Right renal pelvis (tissue), 4 donors: ENCODE data around the gene MRPS18C. TPM values are rescaled to one million over a fixed set of nuclear protein-coding genes. Genes with fewer than 3 reads are reported as not detected.

Experiments
- DNase-seq, 4 donors: peaks; one replicate each; pipeline ENCODE4 v3.0.0-alpha.2; 2013; ENCODE audit warnings: low read depth in 4 of 4, low spot score in 3 of 4, missing footprints in 1 of 4
- polyA plus RNA-seq, 4 donors: library from polyadenylated mRNA; unstranded; fragments of 120-200 nt; gene quantifications; one replicate each; pipeline ENCODE4 v1.2.1, GENCODE V29; 2013; ENCODE audit not compliant: insufficient read length in 4 of 4

The MRPS18C gene
- 10 to 100 TPM; 63.1 to 79.9 (median 74.9) TPM for polyA plus RNA-seq

GRCh38 chr4:83455281-83456183 is at the start of gene MRPS18C, which contains the start of gene HELQ:
TSS of gene MRPS18C (plus strand) at chr4:83456058. CDS start at chr4:83456078, 20 bp downstream.
TSS of gene HELQ (minus strand) at chr4:83455823. CDS start at chr4:83455693, 130 bp downstream.
- DNase-seq, result peak; percentile 95 to 99 (median 98)

- peak; percentile 35 to 63 (median 51) for DNase-seq
Observed at GRCh38 chr4:83408908-83409307, 47.0 kb upstream of the MRPS18C start.

GRCh38 chr4:83413676-83414075 is 42.2 kb upstream of the MRPS18C start:
- DNase-seq, result no peak

GRCh38 chr4:83417566-83417965 is 38.3 kb upstream of the MRPS18C start:
- no peak for DNase-seq

GRCh38 chr4:83418211-83418610 is 37.6 kb upstream of the MRPS18C start:
- DNase-seq, result no peak

GRCh38 chr4:83431200-83431599 is 24.7 kb upstream of the MRPS18C start:
- DNase-seq, result no peak

- no peak for DNase-seq
Observed at GRCh38 chr4:83436680-83437079, 19.2 kb upstream of the MRPS18C start.

GRCh38 chr4:83438719-83439118 is 17.1 kb upstream of the MRPS18C start:
- no peak for DNase-seq

GRCh38 chr4:83440148-83440814 is 15.6 kb upstream of the MRPS18C start:
- no peak for DNase-seq

GRCh38 chr4:83440899-83441298 is 15.0 kb upstream of the MRPS18C start:
- no peak for DNase-seq

- no peak for DNase-seq
Observed at GRCh38 chr4:83449009-83449408, 6.8 kb upstream of the MRPS18C start.

- peak in 1 of 4 donors; percentile 7 for DNase-seq
Observed at GRCh38 chr4:83454686-83455085, 1.2 kb upstream of the MRPS18C start.

- DNase-seq, result no peak
Observed at GRCh38 chr4:83456184-83456501, 285 bp downstream of the MRPS18C start.

GRCh38 chr4:83473423-83473822 is 17.6 kb downstream of the MRPS18C start:
- no peak for DNase-seq

- no peak for DNase-seq
Observed at GRCh38 chr4:83473966-83474365, 18.1 kb downstream of the MRPS18C start.

- peak; percentile 81 to 89 (median 88) for DNase-seq
Observed at GRCh38 chr4:83484500-83485461, 28.9 kb downstream of the MRPS18C start, which contains the start of gene ABRAXAS1. TSS of gene ABRAXAS1 (minus strand) at chr4:83485100. CDS start at chr4:83485072, 28 bp downstream.

GRCh38 chr4:83486457-83487129 is 30.7 kb downstream of the MRPS18C start:
- DNase-seq, result no peak

GRCh38 chr4:83489711-83490326 is 34.0 kb downstream of the MRPS18C start:
- no peak for DNase-seq

GRCh38 chr4:83490876-83491450 is 35.1 kb downstream of the MRPS18C start:
- no peak for DNase-seq
